HUES48 (cell line): ENCODE data around the gene NAALADL1.

ENCODE experiments used
- H3K27ac ChIP-seq: one replicate; pipeline ENCODE4 v1.7.0; 2013; ENCODE audit warnings: low read depth, low read length, inconsistent platforms
- H3K27me3 ChIP-seq: 2 replicates; pipeline ENCODE4 v1.6.1; 2013; ENCODE audit warnings: mild to moderate bottlenecking, low read length; ENCODE audit not compliant: control insufficient read depth, insufficient read depth
- H3K36me3 ChIP-seq: 2 replicates; pipeline ENCODE4 v1.6.1; 2013; ENCODE audit warnings: low read length; ENCODE audit not compliant: control insufficient read depth, insufficient read depth
- H3K4me1 ChIP-seq: 2 replicates; pipeline ENCODE4 v1.6.1; 2013; ENCODE audit warnings: mild to moderate bottlenecking, low read length; ENCODE audit not compliant: control insufficient read depth, insufficient read depth
- H3K4me3 ChIP-seq: 2 replicates; pipeline ENCODE4 v1.5.1; 2013; ENCODE audit warnings: mild to moderate bottlenecking, low read depth, low read length
- H3K9ac ChIP-seq: 2 replicates; pipeline ENCODE4 v1.6.1; 2013; ENCODE audit warnings: mild to moderate bottlenecking, low read depth, low read length, moderate library complexity
- H3K9me3 ChIP-seq: 2 replicates; pipeline ENCODE4 v1.6.1; 2013; ENCODE audit warnings: low read length; ENCODE audit not compliant: control insufficient read depth, insufficient read depth

NAALADL1 gene

DNA sequence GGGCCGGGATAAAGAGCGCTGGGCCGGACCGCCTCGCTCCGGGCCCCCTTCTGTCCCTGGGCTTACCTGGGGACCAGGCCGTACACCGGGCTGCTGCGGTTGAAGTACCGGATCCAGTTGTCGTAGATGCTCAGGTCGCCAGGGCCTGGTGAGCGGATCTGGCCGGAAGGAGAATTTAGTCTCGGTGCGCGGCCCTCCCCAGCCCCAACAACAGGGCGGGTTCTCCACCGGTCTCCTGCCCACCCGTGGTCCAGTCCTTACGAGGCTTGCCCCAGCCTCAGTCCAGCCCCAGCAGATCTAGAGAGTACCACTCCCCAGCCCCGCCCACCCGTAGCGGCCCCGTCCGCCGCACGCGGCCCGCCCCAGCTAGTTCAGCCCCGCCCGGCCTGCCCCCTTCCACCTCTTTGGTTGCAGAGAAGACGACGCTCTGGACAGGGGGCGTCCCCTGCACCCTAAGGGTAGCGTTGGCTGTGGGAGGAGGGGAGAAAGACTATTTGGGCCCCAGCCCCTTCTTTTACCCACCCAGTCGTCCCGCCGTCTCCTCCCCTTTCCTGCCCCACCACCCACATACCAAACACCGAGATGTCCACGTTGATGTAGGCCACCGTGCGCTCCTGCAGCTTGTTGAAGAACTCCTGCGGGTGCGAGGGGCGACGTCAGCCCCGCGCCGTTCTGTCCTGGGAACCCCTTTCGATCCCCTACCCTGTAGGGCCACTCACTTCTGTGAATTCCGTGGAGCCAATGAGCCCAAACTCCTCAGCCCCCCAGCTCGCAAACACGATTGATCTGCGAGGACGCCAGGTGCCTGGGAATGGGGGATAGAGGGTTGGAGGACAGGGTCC, 10.6 kb downstream of the NAALADL1 start:
- Histone ChIP-seq H3K4me1 (no peaks in the 10 kb centered on the region; the same call in 1 of the 2 replicates), H3K9ac (no peak overlapping the region), H3K27me3 (no peaks in the 10 kb centered on the region), H3K36me3 (peaks cover 25% of the 10 kb centered on the region), H3K4me3 (no peak overlapping the region), H3K9me3 (no peaks in the 10 kb centered on the region), H3K27ac (no peak overlapping the region)

DNA sequence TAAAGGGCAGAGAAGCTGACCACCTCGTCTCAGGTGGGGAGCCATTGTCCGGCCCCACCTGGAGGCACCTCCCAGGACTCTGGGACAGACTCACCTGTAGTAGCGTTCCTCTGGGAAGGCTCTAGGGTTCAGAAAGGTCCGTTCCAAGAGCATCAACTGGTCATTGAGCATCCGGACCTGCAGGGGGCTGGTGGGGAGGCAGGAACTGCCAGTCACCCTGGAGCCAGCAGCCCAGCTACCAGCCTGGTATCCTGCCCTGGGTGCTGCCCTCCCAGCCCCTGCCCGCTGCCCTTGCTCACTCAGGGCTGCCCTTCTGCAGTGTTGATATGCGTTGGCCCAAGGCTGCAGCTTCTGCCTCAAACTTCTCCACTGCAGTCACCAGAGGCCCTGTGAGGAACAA, 12.6 kb downstream of the NAALADL1 start:
- no peak overlapping the region for H3K9ac ChIP-seq
- H3K27me3 ChIP-seq, result no peaks in the 10 kb centered on the region
- H3K9me3 ChIP-seq, result no peaks in the 10 kb centered on the region
- peaks cover 25% of the 10 kb centered on the region for H3K36me3 ChIP-seq
- H3K27ac ChIP-seq, result no peak overlapping the region
- H3K4me3 ChIP-seq, result no peak overlapping the region
- H3K4me1 ChIP-seq, result no peaks in the 10 kb centered on the region; the same call in 1 of the 2 replicates

DNA sequence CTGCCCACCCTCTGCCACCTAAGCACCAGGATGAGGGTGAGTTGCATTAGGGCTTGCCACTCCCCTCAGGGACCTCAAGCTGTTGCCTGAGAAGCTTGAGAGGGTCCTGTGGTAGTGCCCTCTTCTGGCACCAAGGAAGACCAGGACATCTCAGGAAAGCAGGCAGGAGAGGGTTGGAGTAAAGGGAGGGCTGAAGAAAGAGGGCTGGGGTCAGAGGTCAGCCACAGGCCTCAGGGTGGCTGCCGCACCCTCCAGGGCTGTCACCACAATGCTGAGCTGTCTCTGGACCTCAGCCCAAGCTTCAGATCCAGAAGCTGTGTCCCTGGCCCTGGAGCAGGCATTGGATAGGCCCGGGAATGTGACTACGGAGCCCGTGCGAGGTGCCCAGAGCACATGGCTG, 13.3 kb downstream of the NAALADL1 start:
- no peaks in the 10 kb centered on the region; the same call in 1 of the 2 replicates for H3K4me1 ChIP-seq
- H3K9me3 ChIP-seq, result no peaks in the 10 kb centered on the region
- H3K9ac ChIP-seq, result no peak overlapping the region
- H3K27me3 ChIP-seq, result no peaks in the 10 kb centered on the region
- H3K36me3 ChIP-seq, result peaks cover 25% of the 10 kb centered on the region
- no peak overlapping the region for H3K4me3 ChIP-seq
- H3K27ac ChIP-seq, result no peak overlapping the region

DNA sequence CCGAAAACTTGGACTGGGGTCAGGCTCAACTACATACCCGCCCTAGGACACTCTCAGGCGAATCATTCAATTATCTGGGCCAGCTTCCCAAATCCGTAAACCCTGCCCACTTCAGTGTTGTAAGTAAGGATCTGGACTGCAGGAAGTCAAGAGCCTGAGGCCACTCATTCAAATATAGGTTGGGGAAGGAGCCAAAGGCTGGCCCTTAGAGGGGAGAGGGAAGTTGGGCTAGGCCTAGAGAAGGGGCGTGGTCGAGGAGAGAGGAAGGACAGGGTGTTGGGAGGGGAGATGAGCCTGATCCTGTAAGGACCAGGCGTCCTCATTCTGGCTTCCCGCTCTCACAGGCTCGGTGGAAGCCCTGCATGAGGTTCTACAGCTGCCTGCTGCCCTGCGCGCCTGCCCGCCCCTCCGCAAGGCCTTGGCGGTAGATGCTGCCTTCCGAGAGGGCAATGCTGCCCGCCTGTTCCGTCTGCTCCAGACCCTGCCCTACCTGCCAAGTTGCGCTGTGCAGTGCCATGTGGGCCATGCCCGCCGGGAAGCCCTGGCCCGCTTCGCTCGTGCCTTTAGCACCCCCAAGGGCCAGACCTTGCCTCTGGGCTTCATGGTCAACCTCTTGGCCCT, 14.4 kb downstream of the NAALADL1 start:
- H3K4me1 ChIP-seq, result no peaks in the 10 kb centered on the region; the same call in 1 of the 2 replicates
- no peaks in the 10 kb centered on the region for H3K27me3 ChIP-seq
- H3K27ac ChIP-seq, result no peak overlapping the region
- no peak overlapping the region for H3K9ac ChIP-seq
- H3K4me3 ChIP-seq, result no peak overlapping the region
- peaks cover 25% of the 10 kb centered on the region for H3K36me3 ChIP-seq
- no peaks in the 10 kb centered on the region for H3K9me3 ChIP-seq

DNA sequence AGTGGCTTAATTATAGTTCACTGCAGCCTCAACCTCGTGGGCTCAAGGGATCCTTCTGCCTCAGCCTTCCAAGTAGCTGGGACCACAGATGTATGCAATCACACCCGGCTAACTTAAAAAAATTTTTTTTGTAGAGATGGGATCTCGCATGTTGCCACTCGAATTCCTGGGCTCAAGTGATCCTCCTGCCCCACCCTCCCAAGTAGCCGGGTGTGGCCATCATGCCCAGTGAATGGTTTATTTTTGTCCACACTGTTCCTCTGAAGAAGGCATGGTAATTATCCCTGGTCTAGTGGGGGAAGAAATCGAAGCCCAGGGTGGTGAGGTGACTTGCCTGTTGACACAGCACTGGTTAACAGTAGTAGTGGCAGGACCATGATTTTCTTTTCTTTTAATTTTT, 15.5 kb downstream of the NAALADL1 start:
- Histone ChIP-seq H3K27me3 (no peaks in the 10 kb centered on the region), H3K4me3 (no peak overlapping the region), H3K9ac (no peak overlapping the region), H3K27ac (no peak overlapping the region), H3K4me1 (no peaks in the 10 kb centered on the region; the same call in 1 of the 2 replicates), H3K36me3 (peaks cover 34% of the 10 kb centered on the region), H3K9me3 (no peaks in the 10 kb centered on the region)

DNA sequence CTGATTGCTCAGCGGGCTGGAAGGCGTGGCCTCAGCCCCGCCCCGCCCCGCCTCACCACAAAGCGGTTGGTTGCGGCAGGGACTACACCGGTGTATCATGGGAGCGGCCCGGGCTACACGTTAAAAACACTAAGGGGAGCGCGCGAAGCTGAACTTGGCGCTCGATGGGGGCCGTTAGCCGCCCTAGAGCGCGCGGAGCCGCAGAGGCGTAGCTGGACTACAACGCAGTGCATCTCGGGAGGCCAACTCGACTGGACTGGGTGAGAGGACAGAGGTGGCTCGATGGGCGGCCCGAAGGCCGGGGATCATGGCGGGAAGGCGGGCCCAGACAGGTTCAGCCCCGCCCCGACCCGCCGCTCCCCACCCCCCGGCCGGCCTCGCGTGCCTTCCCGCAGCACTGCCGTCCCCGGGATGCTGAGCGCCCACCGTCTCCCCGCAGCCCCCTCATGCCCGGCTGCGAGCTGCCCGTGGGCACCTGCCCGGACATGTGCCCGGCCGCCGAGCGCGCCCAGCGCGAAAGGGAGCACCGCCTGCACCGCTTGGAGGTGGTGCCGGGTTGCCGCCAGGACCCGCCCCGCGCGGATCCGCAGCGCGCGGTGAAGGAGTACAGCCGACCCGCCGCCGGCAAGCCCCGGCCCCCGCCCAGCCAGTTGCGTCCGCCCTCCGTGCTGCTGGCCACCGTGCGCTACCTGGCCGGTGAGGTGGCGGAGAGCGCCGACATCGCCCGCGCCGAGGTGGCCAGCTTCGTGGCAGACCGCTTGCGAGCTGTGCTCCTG, 17.3 kb downstream of the NAALADL1 start, which contains the start of gene SAC3D1:
Gene SAC3D1 (plus strand): TSS at position 364 of the 776 bp plus-strand sequence. CDS start 83 bp downstream, at position 447.
- Histone ChIP-seq H3K4me1 (no peaks in the 10 kb centered on the region), H3K4me3 (peak within 1 kb of the TSS; percentile 95), H3K9me3 (no peaks in the 10 kb centered on the region), H3K27ac (peak within 1 kb of the TSS; percentile 97), H3K27me3 (no peaks in the 10 kb centered on the region), H3K36me3 (peaks cover 38% of the 10 kb centered on the region), H3K9ac (peak within 1 kb of the TSS; percentile 85)

DNA sequence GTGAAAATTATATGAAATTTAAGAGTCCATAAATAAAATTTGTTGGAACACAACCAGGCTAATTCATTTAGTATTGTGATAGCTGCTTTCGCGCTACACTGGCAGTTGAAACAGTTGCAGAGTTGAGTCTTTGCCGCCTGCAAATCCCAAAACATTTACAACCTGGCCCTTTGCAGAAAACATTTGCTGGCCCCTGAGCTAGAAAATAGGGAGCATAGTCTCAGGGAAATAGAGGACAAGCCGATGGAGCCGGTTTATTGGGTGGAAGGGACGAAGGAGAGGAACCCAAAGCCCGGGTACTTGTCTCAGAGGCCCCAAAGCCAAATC, 17.9 kb downstream of the NAALADL1 start:
- Histone ChIP-seq H3K36me3 (peaks cover 32% of the 10 kb centered on the region), H3K27me3 (no peaks in the 10 kb centered on the region), H3K4me1 (no peaks in the 10 kb centered on the region), H3K9ac (peak overlapping the region; percentile 85; the same call in 1 of the 2 replicates), H3K9me3 (no peaks in the 10 kb centered on the region), H3K27ac (peak overlapping the region; percentile 97), H3K4me3 (peak overlapping the region; percentile 95)

DNA sequence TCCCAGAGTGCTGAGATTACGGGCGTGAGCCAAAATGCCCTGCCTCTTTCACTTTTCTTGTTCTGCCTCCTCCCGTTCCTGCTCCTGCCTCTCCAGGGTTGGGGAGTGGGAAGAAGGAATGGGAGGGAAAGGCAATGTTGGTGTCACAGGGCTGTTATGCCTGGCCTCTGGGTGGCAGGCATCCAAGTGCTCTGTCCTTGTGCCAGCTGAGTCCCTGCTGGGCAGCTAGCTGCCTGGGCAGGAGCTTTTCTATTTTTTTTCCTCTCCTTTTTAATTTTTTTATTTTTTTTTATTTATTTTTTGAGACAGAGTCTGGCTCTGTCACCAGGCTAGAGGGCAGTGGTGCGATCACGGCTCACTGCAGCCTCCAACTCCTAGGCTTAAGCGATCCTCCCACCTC, 21.4 kb downstream of the NAALADL1 start:
- no peak overlapping the region for H3K27ac ChIP-seq

DNA sequence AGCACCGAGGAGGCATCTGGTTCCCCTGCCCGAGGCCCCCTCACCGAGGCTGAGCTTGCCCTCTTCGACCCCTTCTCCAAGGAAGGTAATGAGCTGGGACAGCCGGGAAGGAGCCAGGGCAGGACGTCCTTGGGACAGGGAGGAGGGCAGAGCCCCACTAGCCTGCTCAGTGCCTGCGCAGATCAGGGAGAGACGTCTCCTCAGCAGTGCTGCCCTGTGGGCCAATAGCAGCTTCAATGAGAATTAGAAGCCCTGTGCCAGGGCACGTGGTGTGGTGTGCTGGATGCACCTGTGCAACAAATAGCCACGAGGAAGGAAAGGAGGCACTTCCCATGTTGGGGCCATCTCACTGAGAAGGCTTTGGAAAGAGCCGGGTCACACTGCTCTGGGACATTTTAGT, 22.8 kb downstream of the NAALADL1 start:
- H3K4me1 ChIP-seq, result no peaks in the 10 kb centered on the region
- H3K9me3 ChIP-seq, result no peaks in the 10 kb centered on the region
- H3K9ac ChIP-seq, result no peak overlapping the region
- H3K36me3 ChIP-seq, result peaks cover 20% of the 10 kb centered on the region; the same call in 1 of the 2 replicates
- H3K4me3 ChIP-seq, result no peak overlapping the region
- H3K27me3 ChIP-seq, result no peaks in the 10 kb centered on the region
- no peak overlapping the region for H3K27ac ChIP-seq

More for the DNA sequence above, 21.4 kb downstream of the NAALADL1 start:
- H3K4me1 ChIP-seq, result no peaks in the 10 kb centered on the region
- H3K27me3 ChIP-seq, result no peaks in the 10 kb centered on the region
- H3K9ac ChIP-seq, result no peak overlapping the region
- no peaks in the 10 kb centered on the region for H3K9me3 ChIP-seq
- H3K36me3 ChIP-seq, result peaks cover 20% of the 10 kb centered on the region; the same call in 1 of the 2 replicates
- no peak overlapping the region for H3K4me3 ChIP-seq

DNA sequence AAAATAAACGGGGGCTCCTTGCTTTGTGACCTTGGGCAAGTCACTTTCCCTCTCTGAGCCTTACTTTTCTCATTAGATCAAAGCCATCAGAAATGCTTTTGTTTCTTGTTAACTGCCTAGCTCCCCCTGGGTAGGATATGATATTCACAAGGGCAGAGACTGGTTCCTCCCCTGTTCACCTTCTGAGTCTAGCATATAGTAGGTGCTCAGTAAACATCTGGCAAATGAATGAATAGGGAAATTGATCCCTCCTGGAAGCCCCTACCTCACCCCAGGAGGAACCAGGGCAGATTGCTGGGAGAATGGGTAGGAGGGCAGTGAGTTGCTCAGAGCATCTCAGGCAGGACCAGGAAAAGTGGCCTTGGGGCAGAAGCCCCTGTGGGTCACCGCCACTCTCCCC, 23.9 kb downstream of the NAALADL1 start:
- no peaks in the 10 kb centered on the region for H3K27me3 ChIP-seq
- no peaks in the 10 kb centered on the region for H3K9me3 ChIP-seq
- H3K9ac ChIP-seq, result no peak overlapping the region
- H3K36me3 ChIP-seq, result peaks cover 20% of the 10 kb centered on the region; the same call in 1 of the 2 replicates
- H3K4me3 ChIP-seq, result no peak overlapping the region
- no peaks in the 10 kb centered on the region for H3K4me1 ChIP-seq
- H3K27ac ChIP-seq, result no peak overlapping the region
